ENCODE data around the gene ATRNL1.
"Not testable (repeated sequence)": the region's sequence is repeated elsewhere in the genome, so short reads cannot be mapped to it uniquely, and the experiment has no call there.

Gene ATRNL1

DNA sequence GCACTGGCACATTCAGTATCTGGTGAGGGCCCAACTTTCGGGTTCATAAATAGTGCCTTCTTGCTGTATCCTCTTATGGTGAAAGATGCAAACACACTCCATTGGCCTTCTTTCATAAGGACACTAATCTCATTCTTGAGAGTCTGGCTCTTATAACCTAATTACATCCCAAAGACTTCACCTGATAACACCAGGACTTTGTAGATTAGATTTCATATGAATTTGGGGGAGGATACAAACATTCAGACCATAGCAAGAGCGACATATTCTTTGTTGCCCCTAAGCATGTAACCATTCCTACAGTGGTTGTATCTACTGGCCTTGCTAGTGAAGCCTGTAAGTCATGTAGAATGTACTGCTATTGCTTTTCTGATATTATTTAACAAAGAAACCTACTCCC lies 654.6 kb downstream of the ATRNL1 start:
- DNase-seq (ENCODE audit: low spot score), result no peak

DNA sequence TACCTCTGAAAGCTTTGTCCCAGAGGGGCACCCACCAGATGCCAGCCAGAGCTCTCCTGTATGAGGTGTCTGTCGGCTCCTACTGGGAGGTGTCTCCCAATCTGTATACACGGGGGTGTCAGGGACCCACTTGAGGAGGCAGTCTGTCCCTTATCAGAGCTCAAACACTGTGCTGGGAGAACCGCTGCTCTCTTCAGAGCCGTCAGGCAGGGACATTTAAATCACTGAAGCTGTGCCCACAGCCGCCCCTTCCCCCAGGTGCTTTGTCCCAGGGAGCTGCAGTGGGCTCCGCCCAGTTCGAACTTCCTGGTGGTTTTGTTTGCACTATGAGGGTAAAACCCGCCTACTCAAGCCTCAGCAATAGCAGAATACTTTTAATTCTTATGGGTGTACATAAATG lies 665.3 kb downstream of the ATRNL1 start:
- not testable (repeated sequence) for DNase-seq (ENCODE audit: low spot score)

DNA sequence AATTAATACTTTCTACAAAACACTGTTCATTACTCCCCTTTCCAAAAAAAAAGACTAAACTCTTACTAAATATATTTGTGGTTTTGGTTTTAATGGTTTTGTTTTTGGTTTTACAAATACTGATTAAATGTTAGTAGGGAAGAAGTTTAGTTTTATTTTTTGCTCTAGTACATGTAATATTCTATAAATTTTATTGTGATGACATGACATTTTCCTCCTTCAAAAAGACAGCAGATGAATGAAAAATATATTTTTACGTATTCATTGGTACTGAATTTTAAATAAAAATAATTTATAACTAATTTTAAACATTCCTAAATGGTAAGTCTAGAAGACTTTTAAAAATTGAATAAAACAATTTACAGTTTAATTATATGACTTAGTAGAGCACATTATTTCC lies 667.0 kb downstream of the ATRNL1 start:
- DNase-seq (ENCODE audit: low spot score), result no peak

DNA sequence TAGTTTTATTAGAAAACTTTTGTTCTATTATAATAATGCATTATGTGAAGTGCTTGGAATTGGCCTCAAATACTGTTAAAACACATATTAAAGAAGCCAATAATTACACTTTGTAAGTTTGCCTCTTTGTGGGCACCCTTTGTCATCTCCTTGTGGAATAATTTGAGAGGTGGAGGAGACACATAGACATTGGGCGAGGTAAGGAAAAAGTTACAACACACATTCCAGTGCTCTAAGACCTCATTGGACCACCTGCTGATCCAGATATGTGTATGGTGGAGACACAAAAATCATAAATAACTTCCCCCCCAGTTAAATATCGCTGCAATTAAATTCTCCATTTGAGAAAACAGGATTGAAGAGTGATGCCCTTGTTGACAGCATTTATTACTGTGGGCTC lies 668.0 kb downstream of the ATRNL1 start:
- DNase-seq (ENCODE audit: low spot score), result no peak

DNA sequence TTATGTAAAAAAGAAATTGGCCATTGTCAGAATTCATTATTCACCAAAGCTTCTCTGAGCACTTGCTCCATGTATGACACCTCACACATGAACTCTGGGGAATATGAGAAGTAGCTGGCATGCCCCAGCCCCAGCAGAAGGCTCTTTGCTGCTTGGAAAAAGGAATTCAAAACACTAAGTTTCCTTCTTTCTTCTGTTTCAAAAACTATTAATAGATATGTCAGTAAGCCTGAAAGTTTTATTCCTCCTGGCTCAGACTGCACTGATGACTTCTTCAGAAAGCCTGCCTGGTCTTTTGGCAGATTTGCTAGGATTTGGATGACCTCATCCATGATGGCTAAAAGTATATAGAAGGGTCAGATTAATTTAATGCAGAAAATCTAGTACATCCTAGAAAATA lies 668.9 kb downstream of the ATRNL1 start:
- DNase-seq (ENCODE audit: low spot score), result no peak

DNA sequence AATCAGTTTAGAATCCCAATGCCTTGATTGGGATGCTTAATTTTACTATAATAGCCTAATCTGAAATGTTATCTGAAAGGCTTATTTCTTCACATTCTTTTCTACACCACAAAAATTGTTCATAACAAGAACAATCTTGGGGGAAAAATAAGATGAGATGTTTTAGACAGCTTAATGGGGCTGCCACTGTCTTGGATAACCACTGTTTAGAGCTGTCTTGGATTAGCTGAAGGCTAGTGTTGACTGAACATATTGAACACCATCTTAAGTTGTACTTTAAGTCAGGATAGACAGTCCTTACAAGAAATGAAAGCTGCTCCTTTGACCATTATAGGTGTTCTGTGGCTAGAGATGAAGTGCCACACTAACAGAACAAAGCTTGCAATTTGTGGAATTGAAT lies 678.6 kb downstream of the ATRNL1 start:
- DNase-seq (ENCODE audit: low spot score), result no peak

DNA sequence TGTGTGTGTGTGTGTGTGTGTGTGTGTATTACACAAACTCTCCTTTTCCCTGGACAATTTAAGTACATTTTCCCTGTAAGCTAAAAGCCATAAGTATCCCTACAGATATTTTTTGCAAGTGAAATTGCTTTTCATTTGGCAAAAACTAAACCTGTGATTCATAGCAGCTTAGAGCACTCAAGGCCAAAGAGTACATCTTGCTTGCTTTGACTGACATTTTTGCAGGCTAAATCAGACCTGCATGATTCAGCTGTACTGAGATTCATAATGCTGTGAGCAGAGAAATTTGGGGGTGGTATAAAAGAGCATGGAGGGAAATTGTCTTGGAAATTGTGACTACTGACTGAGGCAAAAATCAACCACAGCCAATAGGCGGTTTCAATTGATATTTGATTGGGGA lies 679.4 kb downstream of the ATRNL1 start:
- no peak for DNase-seq (ENCODE audit: low spot score)

DNA sequence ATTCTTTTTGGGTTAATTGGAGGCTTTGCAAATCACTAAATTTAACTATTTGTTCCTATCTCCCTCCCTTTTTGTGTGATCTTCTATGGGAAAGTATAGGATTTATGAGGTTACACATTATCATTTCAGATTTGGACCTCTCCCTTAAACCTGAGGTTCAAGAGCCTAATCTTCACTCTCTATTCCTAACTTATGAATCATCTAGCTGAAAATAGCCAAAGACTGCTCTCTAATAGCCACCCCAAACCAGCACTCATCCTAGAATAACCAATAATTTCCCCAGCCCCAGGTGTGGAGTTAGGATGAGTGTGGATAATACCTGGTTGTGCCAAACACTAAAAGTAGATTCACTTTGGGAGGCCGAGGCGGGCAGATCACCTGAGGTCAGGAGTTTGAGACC lies 680.7 kb downstream of the ATRNL1 start:
- no peak for DNase-seq (ENCODE audit: low spot score)

DNA sequence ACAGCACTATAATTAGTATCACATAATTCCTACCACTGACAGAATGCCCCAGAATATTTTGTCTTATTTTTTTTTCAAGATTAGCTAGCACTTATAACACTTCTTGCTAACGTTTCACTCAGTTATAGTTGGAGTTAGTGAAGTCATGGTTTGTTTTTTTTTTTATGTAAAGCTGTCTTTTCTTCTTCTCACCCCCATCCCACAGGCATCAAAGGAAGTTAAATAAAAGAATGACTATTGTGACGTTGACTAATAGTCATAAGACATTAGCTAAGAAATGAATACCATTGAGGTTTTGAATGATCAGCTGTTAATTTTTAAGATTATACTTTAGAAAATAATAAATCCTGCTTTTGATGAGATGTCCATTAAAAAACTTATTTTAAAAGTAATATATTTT lies 681.6 kb downstream of the ATRNL1 start:
- no peak for DNase-seq (ENCODE audit: low spot score)

DNA sequence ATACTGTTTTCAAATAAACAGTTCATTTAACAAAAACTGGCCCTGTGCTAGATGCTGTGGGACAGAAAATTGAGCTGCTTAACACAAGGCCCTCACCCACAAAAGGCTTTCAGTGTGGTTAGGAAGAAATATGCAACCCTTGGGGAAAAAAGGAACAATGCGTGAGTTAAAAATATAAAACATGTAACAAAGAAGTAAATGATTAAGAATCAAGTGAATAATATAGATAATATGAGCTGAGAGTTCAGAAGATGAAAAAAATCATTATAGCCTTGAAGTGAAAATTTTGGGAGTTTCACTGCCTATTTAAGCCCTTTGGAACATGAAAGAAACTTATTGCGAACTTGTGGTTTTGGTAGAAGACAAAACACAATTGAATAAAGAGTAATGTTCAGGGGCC lies 684.5 kb downstream of the ATRNL1 start:
- no peak for DNase-seq (ENCODE audit: low spot score)

DNA sequence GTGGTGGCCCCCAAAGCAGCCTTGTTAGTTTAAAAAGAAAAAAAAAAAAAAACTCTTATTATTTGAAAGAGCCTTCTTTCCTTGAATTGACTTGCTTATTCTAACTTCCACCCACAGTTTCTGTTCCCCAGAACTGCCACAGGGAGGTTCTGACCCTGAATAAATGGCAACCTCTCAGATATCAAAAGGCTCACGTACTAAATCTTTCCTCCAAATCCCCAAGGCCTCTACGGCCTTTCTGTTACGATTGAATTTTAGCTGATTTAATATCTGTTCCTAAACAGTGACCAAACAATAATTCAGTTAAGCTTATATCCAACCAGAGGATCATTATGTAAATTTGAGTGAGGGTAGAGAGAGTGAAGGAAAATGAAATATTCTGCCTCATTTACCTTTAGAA lies 697.1 kb downstream of the ATRNL1 start:
- DNase-seq (ENCODE audit: low spot score), result no peak

DNA sequence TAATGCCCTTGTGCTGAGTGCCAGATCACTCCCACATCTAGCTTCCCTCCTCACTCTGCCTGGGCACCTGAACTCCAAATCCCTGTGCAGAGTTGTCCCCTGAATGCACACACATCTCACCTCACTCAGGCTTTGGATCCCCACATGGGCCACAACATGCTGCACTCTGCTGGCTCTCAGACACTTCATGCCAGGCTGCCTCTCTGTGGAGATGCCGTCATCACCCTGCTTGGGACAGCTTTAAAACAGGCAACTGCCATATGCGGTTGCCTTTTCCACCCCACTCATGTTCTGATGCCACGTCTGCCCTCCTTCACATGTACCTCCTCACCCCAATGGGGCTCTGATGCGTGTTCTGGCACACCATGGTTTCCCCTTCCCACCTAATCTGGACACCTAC lies 702.8 kb downstream of the ATRNL1 start:
- no peak for DNase-seq (ENCODE audit: low spot score)

DNA sequence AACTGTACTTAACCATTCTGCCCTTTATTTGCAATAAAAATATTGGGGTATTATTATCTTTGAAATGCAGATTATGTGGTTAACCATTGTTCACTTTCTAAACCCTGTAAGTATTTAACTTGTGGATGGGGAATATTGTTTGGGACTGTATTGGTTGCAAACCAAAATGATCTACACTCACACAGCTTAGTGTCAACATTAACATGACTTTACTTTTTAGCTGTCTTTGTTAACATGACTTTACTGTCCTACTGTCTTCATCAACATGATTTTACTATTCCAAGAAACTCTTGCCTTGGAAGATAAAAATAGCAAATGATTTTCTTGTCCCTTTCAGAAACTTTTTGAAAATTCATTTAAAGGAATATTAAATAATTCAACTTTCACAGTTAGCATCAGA lies 708.3 kb downstream of the ATRNL1 start:
- DNase-seq (ENCODE audit: low spot score), result no peak

DNA sequence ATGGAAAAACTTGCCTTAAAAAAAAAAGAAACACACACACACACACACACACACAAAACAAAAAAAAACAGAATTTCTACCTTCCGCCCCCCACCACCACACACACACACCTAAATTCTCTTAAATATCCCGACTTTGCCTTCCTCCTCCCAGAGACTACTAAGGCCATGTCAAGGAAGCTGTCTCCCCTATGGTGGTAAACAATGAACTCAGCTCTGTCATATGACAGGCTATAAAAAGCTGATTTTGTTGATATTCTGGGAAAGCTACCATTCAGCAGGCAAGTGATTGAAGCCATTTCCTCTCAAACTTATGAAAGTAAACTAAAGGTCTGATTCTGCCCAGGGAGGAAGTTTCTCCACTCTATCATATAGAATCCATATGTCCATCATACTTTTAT lies 708.8 kb downstream of the ATRNL1 start:
- DNase-seq (ENCODE audit: low spot score), result no peak

DNA sequence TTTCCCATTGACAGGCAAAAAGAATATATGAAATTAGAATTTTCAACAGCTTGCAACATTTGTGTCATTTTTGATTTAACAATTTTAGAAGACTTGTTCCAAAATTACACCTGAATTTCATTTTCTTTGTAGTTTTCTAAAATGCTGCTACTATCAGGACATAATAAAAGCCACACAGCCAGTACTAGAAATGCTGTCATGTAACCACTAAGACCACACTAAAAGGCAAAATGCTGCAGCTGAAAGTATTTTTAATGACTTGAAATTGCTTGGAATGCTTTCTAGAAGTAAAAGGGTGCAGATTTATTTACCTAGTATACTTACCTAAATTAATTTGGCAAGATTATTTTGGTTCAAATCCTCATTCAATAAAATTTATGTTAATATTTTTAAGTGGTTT lies 709.7 kb downstream of the ATRNL1 start:
- no peak for DNase-seq (ENCODE audit: low spot score)

DNA sequence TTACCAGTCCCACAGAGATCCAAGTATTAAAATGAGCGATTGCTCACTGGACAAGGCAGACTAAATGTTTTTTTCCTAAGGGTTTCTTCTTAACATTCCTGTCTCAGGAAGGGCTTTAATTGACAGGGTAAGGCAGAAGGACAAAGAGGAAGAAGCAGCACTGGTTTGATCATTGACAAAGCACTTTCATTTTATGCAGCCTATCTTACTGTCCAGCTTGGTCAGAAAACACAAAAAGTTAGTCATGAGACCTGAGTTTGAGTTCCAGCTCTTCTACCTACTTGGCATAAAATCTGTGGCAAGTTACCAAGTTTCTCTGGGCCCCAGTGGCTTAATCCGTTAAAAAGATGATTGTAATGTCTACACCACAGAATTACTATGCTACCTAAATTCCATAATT lies 721.4 kb downstream of the ATRNL1 start:
- no peak for DNase-seq (ENCODE audit: low spot score)

DNA sequence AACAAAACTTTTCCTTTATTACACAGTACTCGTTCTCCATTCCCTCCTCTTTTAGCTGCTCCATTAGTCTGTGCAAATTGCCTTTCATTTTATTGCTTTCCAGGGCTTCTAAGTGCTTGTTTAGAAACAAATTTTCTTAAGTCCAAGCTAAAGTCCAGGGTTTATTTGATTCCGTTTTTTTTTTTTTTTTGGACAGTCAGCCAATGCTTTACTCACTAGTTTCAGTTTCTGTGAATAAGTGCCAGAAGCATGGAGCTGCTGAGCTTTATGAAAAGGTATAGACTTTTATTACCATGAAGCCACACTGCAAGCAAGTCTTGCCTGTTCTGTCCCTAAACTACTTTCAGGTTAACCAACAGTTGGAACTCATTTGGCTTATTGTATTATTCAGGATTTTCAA lies 724.8 kb downstream of the ATRNL1 start:
- no peak for DNase-seq (ENCODE audit: low spot score)

DNA sequence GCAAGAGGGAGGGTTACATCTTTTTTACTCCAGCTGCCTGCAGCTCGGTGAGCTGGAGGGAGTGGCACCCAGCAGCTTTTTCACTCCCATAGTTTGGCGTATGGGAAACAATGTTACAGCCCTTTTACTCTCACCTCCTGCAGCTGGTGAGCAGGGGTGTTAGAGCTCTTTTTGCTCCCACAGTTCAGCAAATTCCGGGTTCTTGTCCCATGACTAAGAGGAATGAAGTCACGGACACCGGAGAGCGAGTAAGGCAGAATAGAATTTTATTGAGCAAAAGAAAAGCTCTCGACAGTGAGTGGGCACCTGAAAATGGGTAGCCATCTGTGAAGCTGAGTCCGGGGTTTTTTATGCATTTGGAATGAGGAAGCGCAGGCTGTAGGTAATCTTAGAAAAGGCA lies 733.2 kb downstream of the ATRNL1 start:
- no peak for DNase-seq (ENCODE audit: low spot score)

DNA sequence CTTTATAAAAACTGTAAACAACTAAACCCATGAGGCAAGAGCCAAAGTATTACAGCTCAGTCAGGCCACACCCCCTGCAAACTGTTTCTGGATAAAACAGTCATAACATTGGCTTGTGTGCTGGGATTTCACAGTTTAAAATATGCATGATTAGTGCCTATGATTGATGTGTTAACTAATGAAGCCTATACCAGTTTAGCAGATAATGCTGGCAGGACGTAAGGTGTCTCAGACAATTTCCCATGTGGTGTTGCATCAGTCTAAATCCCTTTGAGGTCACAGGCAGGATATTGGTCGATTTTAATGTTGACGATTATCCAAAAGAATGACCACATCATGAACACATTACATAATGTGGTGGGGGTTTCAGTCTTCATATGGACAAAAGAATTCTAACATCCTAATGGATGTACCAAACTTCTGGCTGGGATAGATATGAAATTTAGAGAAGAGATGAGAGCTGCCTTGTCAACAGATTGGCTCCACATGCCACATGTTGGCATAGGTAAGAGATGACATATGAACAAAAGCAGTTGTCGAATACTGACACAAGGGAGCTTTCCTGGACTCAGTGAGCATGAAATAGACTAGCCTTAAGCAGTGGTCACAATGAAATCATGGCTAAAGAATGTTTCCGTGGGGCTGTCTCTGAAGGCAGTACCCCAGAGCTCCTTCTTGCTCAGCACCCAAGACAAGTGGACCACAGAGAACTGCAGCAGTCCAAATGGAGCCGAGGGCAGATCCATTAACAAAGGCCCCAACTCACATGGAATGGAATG lies 734.3 kb downstream of the ATRNL1 start:
- no peak for DNase-seq (ENCODE audit: low spot score)

DNA sequence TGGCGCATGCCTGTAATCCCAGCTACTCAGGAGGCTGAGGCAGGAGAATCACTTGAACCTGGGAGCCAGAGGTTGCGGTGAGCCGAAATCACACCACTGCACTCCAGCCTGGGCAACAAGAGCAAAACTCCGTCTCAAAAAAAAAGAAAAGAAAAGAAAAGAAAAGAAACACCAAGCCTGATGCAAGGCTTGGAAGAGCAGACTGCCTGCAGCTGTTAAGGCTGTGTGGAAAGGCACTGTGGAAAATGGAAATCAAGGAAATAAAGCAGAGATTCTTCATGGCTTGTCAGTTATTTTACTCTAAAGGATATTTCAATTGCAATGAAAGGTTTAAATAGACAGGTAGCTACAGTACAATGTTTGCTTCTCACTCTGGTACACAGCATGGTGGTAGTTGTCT lies 735.0 kb downstream of the ATRNL1 start:
- DNase-seq (ENCODE audit: low spot score), result not testable (repeated sequence)

DNA sequence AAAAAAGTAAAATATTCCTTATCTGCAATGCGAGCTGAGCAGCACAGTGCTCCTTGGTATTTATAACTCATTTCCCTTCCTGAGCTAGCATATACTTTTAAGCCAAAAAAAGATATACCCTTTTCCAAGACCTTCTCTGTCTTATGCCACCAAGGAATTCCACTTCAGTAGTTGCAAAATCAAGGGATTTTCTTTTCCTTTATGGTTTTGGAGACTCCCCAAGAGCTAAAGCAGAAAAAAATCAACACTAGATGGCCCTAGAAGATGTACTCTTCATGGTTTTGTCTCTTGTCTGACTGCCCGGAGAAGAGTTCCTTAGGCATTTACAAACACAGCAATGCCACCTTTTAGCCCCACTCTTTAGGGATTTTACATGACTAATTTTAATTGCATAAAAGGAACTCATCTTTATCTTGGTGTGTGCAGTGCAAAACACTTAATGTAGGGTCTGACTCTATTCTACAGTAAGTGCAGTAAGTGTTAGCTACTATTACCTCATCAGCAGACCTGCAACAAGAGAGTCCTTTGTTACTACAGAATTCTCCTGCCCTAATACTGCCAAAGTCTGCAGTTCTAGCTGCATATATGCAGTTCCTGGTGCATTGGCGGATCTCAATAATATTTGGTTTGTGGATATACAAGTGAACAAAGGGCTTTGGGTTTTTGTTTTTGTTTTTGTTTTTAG lies 736.5 kb downstream of the ATRNL1 start:
- DNase-seq (ENCODE audit: low spot score), result no peak

DNA sequence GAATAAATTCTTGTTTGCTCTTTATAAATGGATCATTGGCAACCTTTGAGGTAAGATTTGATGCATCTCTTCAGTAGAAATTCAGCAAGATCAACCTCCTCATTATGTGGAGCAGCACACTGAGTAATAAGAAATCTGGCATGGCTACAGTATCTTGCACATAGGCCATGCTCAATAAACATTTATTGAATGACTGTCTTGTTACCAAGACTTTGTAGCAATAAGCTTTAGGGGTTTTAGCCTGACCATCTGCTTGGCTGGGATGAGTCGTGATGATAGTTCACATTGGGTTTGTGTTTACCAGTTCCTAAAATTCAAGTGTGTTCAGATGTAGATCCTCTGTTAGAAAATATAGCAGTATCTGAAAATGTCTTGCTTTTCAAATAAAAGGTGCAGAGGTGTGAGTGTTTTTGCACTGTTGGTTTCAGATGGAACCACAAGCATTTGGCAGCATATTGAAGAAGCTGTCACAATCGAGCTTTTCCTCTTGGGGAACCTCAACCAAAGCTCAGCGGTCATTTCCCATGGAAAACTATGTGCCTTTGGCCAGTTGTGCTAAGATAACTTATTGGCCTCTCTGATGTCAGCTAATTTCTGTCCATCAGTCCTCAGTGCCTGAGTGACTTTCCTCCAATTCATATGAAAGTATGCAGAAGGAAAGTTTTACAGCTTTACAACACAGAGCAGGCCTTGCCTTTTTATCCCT lies 737.3 kb downstream of the ATRNL1 start:
- DNase-seq (ENCODE audit: low spot score), result no peak

DNA sequence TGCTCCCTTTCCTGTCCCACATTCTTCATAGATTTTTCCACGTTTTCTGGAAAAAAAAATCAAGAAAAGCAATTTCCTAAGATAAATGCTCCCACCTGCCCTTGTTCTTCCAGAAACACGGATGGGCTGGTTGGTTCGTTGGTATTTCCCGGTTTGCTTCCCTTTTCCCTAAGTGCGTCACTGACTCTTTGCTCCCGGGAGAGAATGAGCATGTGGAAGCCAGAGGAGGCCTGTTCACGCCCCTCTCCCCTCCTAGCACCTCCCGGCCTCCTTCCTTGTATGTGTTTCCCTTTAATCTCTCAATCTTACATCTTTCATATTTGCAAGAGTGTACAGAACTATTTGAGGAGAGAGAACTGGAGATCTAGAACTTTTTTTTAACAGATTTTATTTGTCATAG lies 737.9 kb downstream of the ATRNL1 start:
- no peak for DNase-seq (ENCODE audit: low spot score)
